ENCODE measurements around the gene SLC9A3.

SLC9A3 gene

DNA sequence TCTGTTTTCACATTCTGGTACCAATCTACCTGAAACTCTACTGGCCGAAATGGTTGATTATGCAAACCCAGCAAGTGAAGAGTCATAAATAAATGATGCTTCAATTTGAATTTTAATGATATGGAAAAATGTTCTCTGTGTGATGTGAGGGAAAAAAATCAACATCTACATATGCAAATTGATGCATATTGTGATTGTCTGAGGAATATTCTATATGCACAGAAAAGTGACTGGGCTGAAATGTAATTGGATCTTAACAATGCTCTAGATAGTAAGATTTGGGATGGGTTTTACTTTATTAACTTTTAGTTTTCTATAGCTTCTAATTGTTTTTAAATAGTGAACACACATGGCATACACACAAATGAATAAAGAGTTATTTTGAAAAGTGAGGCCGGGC lies 25.0 kb upstream of the SLC9A3 start:
- no peak for ATAC-seq
- no peak for TF ChIP-seq ZNF565 (CRISPR knock-in tag; conservative IDR thresholded peaks at IDR 0.05; ENCODE audit: low read depth)
- no peak for TF ChIP-seq RARB (CRISPR knock-in tag; IDR thresholded peaks at IDR 0.05)
- TF ChIP-seq ESRRG (CRISPR knock-in tag; IDR thresholded peaks at IDR 0.05): no peak
- TF ChIP-seq TCF4 (CRISPR knock-in tag; IDR thresholded peaks at IDR 0.05; ENCODE audit: borderline replicate concordance): no peak
- no peak for TF ChIP-seq BACH2 (CRISPR knock-in tag; IDR thresholded peaks at IDR 0.05; ENCODE audit: borderline replicate concordance)
- TF ChIP-seq, protein P1, sequence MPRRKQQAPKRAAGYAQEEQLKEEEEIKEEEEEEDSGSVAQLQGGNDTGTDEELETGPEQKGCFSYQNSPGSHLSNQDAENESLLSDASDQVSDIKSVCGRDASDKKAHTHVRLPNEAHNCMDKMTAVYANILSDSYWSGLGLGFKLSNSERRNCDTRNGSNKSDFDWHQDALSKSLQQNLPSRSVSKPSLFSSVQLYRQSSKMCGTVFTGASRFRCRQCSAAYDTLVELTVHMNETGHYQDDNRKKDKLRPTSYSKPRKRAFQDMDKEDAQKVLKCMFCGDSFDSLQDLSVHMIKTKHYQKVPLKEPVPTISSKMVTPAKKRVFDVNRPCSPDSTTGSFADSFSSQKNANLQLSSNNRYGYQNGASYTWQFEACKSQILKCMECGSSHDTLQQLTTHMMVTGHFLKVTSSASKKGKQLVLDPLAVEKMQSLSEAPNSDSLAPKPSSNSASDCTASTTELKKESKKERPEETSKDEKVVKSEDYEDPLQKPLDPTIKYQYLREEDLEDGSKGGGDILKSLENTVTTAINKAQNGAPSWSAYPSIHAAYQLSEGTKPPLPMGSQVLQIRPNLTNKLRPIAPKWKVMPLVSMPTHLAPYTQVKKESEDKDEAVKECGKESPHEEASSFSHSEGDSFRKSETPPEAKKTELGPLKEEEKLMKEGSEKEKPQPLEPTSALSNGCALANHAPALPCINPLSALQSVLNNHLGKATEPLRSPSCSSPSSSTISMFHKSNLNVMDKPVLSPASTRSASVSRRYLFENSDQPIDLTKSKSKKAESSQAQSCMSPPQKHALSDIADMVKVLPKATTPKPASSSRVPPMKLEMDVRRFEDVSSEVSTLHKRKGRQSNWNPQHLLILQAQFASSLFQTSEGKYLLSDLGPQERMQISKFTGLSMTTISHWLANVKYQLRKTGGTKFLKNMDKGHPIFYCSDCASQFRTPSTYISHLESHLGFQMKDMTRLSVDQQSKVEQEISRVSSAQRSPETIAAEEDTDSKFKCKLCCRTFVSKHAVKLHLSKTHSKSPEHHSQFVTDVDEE (CRISPR knock-in tag; IDR thresholded peaks at IDR 0.05): no peak
- TF ChIP-seq CSRNP3 (CRISPR knock-in tag; IDR thresholded peaks at IDR 0.05): no peak
- no peak for TF ChIP-seq CSDC2 (CRISPR knock-in tag; IDR thresholded peaks at IDR 0.05)
- no peak for TF ChIP-seq GLIS3 (CRISPR knock-in tag; IDR thresholded peaks at IDR 0.05)
- no peak for TF ChIP-seq SNAI2 (CRISPR knock-in tag; IDR thresholded peaks at IDR 0.05)
- no peak for TF ChIP-seq OSR1 (CRISPR knock-in tag; IDR thresholded peaks at IDR 0.05)
- no peak for TF ChIP-seq CREB5 (CRISPR knock-in tag; IDR thresholded peaks at IDR 0.05; ENCODE audit: low read depth)
- no peak for TF ChIP-seq ZC3H10 (CRISPR knock-in tag; IDR thresholded peaks at IDR 0.05)
- TF ChIP-seq PPARA (CRISPR knock-in tag; IDR thresholded peaks at IDR 0.05; ENCODE audit: borderline replicate concordance): no peak
- TF ChIP-seq ZNF70 (CRISPR knock-in tag; IDR thresholded peaks at IDR 0.05): no peak
- no peak for TF ChIP-seq ISL1 (CRISPR knock-in tag; IDR thresholded peaks at IDR 0.05)

DNA sequence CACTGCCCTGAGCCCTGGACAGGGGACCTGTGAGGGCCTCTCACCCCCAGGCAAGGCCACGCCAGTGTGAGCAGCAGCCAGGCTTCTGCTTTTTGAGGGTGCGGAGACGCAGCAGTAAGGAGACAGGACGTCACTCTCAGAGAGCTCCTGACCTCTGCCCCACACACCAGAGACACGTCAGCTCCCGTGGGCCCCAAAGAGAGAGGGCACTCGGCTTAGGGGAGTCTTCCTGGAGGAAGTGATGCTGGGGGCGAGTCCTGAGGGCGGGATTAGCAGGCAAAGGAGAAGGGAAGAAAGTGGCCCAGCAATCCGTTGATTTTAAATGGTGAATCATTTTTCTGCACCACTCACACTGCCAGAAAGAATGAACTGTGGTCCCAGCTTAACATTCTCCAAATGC lies 24.0 kb upstream of the SLC9A3 start:
- TF ChIP-seq ZNF70 (CRISPR knock-in tag; IDR thresholded peaks at IDR 0.05): no peak
- TF ChIP-seq ZFP3 (CRISPR knock-in tag; IDR thresholded peaks at IDR 0.05): no peak
- TF ChIP-seq RARB (CRISPR knock-in tag; IDR thresholded peaks at IDR 0.05): no peak
- no peak for TF ChIP-seq CSRNP3 (CRISPR knock-in tag; IDR thresholded peaks at IDR 0.05)
- no peak for TF ChIP-seq ESRRG (CRISPR knock-in tag; IDR thresholded peaks at IDR 0.05)
- no peak for TF ChIP-seq PPARA (CRISPR knock-in tag; IDR thresholded peaks at IDR 0.05; ENCODE audit: borderline replicate concordance)
- no peak for ATAC-seq

DNA sequence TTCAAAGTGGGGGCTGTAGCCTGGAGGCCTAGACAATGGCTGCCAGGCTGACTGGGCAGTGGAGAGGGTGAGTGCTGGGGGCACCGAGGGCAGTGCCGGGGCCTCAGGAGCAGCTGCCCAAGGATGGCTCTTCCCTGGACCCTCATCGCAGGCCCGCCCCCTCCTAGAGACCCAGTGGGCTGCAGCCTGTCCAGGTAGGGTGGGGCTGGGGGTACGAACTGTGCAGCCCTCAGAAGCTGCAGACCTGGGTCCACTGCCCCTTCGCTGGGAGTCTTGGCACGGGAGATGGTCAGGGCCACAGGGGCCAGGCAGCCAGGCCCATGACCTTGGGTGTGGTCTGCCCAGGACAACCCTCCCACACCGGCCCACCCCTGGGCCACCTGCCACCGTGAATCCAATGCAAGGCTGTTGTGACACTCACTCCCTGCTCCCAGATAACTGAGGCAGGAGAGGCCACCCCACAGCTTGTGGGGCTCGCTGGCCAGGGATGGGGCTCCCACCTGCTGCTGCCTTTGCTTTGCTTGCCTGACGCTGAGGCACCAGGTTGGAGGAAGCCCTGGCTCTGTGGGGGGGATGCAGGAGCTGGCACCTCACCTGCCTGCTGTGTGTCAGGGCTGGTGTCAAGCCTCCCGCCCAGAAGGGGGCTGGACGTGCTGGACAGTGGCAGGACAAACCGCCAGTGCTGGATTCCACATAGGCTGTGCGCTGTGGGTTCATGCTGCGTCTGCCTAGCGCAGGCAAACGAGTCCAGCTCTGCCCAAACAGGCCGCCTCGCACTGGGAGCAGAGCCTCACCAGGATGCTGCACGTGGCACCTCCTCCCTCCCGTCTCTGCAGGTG lies 23.1 kb upstream of the SLC9A3 start:
- no peak for ATAC-seq
- TF ChIP-seq RARB (CRISPR knock-in tag; IDR thresholded peaks at IDR 0.05) (no peak), ESRRG (CRISPR knock-in tag; IDR thresholded peaks at IDR 0.05) (no peak), SNAI2 (CRISPR knock-in tag; IDR thresholded peaks at IDR 0.05) (no peak)

- no peak for ATAC-seq
- TF ChIP-seq ESRRG (CRISPR knock-in tag; IDR thresholded peaks at IDR 0.05) (no peak), GLIS3 (CRISPR knock-in tag; IDR thresholded peaks at IDR 0.05) (no peak), PATZ1 (CRISPR knock-in tag; IDR thresholded peaks at IDR 0.05; ENCODE audit: borderline replicate concordance) (no peak), CREB5 (CRISPR knock-in tag; IDR thresholded peaks at IDR 0.05; ENCODE audit: low read depth) (no peak), ZNF565 (CRISPR knock-in tag; conservative IDR thresholded peaks at IDR 0.05; ENCODE audit: low read depth) (no peak), ZNF70 (CRISPR knock-in tag; IDR thresholded peaks at IDR 0.05) (no peak), ZNF8 (CRISPR knock-in tag; IDR thresholded peaks at IDR 0.05) (no peak), ZFP30 (CRISPR knock-in tag; IDR thresholded peaks at IDR 0.05) (no peak), CSRNP3 (CRISPR knock-in tag; IDR thresholded peaks at IDR 0.05) (no peak)
These were observed 22.2 kb upstream of the SLC9A3 start for GRCh38 chr5:546376-546908.

All from SK-N-SH treated with all-trans-retinoic acid at 6 μM for 48 hours (cell line).